Measurements from ENCODE around the gene TARS2. TPM values are rescaled to one million over a fixed set of nuclear protein-coding genes. Genes with fewer than 3 reads are reported as not detected.

TARS2 gene
- polyA plus RNA-seq, 2 of the 4 experiments (the other 2 are of a cell fraction), result 19.4 to 21.6 TPM

GRCh38 chr1:150486966-150487762 lies at the start of gene TARS2 (continued):
- TF ChIP-seq FOSL2 (IDR thresholded peaks at IDR 0.05) (no peak), FOSL2 (CRISPR knock-in tag; IDR thresholded peaks at IDR 0.05) (no peak), POLR2AphosphoS2 (conservative IDR thresholded peaks at IDR 0.05; ENCODE audit: low read length) (no peak), ATOH8 (CRISPR knock-in tag; IDR thresholded peaks at IDR 0.05; ENCODE audit: low read depth) (no peak), POLR2A (IDR thresholded peaks at IDR 0.05; ENCODE audit: low read length) (peak; percentile 73)
- TF ChIP-seq, protein P1, sequence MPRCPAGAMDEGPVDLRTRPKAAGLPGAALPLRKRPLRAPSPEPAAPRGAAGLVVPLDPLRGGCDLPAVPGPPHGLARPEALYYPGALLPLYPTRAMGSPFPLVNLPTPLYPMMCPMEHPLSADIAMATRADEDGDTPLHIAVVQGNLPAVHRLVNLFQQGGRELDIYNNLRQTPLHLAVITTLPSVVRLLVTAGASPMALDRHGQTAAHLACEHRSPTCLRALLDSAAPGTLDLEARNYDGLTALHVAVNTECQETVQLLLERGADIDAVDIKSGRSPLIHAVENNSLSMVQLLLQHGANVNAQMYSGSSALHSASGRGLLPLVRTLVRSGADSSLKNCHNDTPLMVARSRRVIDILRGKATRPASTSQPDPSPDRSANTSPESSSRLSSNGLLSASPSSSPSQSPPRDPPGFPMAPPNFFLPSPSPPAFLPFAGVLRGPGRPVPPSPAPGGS (IDR thresholded peaks at IDR 0.05), result peak; percentile 68; the same call in 1 of the 3 replicates

DNA sequence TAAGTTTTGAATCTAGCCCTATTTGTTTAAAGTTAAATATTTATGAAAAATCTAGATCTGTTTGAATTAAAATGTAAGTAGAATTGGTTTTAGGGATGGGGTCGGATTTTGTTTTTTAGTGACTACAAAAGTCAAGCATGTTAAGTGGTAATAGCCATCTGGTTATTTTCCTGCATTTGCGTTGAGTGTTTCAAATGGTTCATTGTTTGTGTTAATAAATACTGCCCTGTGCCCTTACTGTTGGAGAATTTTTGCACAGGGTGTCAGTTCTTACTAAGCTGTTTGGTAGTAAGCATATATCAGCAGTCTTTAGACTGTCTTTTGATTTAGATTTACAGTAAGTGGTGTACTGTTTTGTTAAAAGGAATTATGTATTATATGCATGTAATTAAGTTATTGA lies 46.1 kb upstream of the TARS2 start:
- TF ChIP-seq ATOH8 (CRISPR knock-in tag; IDR thresholded peaks at IDR 0.05; ENCODE audit: low read depth), result no peak
- TF ChIP-seq CEBPB (IDR thresholded peaks at IDR 0.05), result no peak
- TF ChIP-seq, protein P2, sequence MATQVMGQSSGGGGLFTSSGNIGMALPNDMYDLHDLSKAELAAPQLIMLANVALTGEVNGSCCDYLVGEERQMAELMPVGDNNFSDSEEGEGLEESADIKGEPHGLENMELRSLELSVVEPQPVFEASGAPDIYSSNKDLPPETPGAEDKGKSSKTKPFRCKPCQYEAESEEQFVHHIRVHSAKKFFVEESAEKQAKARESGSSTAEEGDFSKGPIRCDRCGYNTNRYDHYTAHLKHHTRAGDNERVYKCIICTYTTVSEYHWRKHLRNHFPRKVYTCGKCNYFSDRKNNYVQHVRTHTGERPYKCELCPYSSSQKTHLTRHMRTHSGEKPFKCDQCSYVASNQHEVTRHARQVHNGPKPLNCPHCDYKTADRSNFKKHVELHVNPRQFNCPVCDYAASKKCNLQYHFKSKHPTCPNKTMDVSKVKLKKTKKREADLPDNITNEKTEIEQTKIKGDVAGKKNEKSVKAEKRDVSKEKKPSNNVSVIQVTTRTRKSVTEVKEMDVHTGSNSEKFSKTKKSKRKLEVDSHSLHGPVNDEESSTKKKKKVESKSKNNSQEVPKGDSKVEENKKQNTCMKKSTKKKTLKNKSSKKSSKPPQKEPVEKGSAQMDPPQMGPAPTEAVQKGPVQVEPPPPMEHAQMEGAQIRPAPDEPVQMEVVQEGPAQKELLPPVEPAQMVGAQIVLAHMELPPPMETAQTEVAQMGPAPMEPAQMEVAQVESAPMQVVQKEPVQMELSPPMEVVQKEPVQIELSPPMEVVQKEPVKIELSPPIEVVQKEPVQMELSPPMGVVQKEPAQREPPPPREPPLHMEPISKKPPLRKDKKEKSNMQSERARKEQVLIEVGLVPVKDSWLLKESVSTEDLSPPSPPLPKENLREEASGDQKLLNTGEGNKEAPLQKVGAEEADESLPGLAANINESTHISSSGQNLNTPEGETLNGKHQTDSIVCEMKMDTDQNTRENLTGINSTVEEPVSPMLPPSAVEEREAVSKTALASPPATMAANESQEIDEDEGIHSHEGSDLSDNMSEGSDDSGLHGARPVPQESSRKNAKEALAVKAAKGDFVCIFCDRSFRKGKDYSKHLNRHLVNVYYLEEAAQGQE (IDR thresholded peaks at IDR 0.05), result no peak
- TF ChIP-seq FOSL2 (IDR thresholded peaks at IDR 0.05), result no peak
- no peak for TF ChIP-seq FOSL2 (CRISPR knock-in tag; IDR thresholded peaks at IDR 0.05)
- no peak for TF ChIP-seq HOXB5 (CRISPR knock-in tag; IDR thresholded peaks at IDR 0.05)
- no peak for TF ChIP-seq NPAS2 (CRISPR knock-in tag; IDR thresholded peaks at IDR 0.05; ENCODE audit: borderline replicate concordance)
- no peak for TF ChIP-seq ZSCAN20 (CRISPR knock-in tag; IDR thresholded peaks at IDR 0.05)
- no peak for TF ChIP-seq HEYL (CRISPR knock-in tag; IDR thresholded peaks at IDR 0.05)
- TF ChIP-seq ELK1 (IDR thresholded peaks at IDR 0.05; ENCODE audit: low read depth, low read length), result no peak

GRCh38 chr1:150444232-150444631 lies 43.0 kb upstream of the TARS2 start:
- 91% methylated on average over 1 of the region's 1 CpG for WGBS (ENCODE audit: missing lambda C conversion rate)
- ATAC-seq, result no peak
- H3K4me3 ChIP-seq, result no peak overlapping the region
- TF ChIP-seq CEBPB (IDR thresholded peaks at IDR 0.05), result no peak
- no peak for TF ChIP-seq TP53 (CRISPR knock-in tag; IDR thresholded peaks at IDR 0.05)
- TF ChIP-seq PHF8 (IDR thresholded peaks at IDR 0.05; ENCODE audit: borderline replicate concordance, low read depth), result no peak
- TF ChIP-seq RFX5 (IDR thresholded peaks at IDR 0.05), result no peak
- no peak for TF ChIP-seq POLR2A (IDR thresholded peaks at IDR 0.05; ENCODE audit: low read length)
- TF ChIP-seq NR3C1 (IDR thresholded peaks at IDR 0.05), result no peak
- no peak for TF ChIP-seq ZNF302 (CRISPR knock-in tag; IDR thresholded peaks at IDR 0.05)
- no peak for TF ChIP-seq ZSCAN20 (CRISPR knock-in tag; IDR thresholded peaks at IDR 0.05)
- no peak for TF ChIP-seq HMGXB4 (CRISPR knock-in tag; IDR thresholded peaks at IDR 0.05; ENCODE audit: borderline replicate concordance)
- TF ChIP-seq MAZ (IDR thresholded peaks at IDR 0.05; ENCODE audit: borderline replicate concordance, low read depth, low read length), result no peak
- no peak for TF ChIP-seq KDM1A (IDR thresholded peaks at IDR 0.05; ENCODE audit: low read depth)
- TF ChIP-seq BHLHE40 (IDR thresholded peaks at IDR 0.05; ENCODE audit: low read depth, low read length), result no peak
- TF ChIP-seq EHMT2 (IDR thresholded peaks at IDR 0.05; ENCODE audit: low read depth), result no peak
- no peak for TF ChIP-seq ESRRA (IDR thresholded peaks at IDR 0.05; ENCODE audit: borderline replicate concordance, low read length)

More for the DNA sequence above, 46.1 kb upstream of the TARS2 start:
- H3K27ac ChIP-seq, result no peak overlapping the region
- no peak overlapping the region for H3K4me3 ChIP-seq
- no peak for FAIRE-seq
- ChIA-PET POLR2A (no interaction called here), CTCF (no interaction called here)
- DNase-seq (ENCODE audit: low read depth in 1 of 2, low spot score in 1 of 2), result no peak
- H3K9me3 ChIP-seq, result no peaks in the 10 kb centered on the region
- H3K4me2 ChIP-seq, result no peak overlapping the region
- ATAC-seq, result no peak
- WGBS (ENCODE audit: missing lambda C conversion rate), result 83% methylated on average over 2 of the region's 2 CpGs
- no peaks in the 10 kb centered on the region for H3K4me1 ChIP-seq

More at GRCh38 chr1:150444232-150444631, 43.0 kb upstream of the TARS2 start:
- DNase-seq (ENCODE audit: low read depth in 1 of 2, low spot score in 1 of 2), result no peak
- ChIA-PET CTCF (interaction anchor here (1.3 to 2.0 kb wide), 4 partner anchors 9 to 89 kb away, joined by 4 to 8 read pairs (median 4); no protein-coding TSS in a partner anchor), POLR2A (no interaction called here)
- FAIRE-seq, result no peak
- Histone ChIP-seq H3K27ac (no peak overlapping the region), H3K4me1 (no peaks in the 10 kb centered on the region), H3K9me3 (no peaks in the 10 kb centered on the region), H3K4me2 (no peak overlapping the region)
